MM.1S (cell line): ENCODE measurements around the gene HPS4.

Experiments used
- CTCF ChIP-seq: fragments of 300-600 bp; sonication (generic); IDR thresholded peaks from 2 replicates; pipeline ENCODE4 v1.5.1; 2016; ENCODE audit warnings: antibody characterized with exemption, low read length, mixed read lengths
- EZH2 ChIP-seq: fragments of 300-600 bp; sonication (generic); optimal IDR thresholded peaks from 2 replicates; pipeline ENCODE3; 2017; ENCODE audit warnings: low read depth, mild to moderate bottlenecking, antibody characterized with exemption, low read length, mixed read lengths
- EZH2phosphoT487 ChIP-seq: fragments of 300-600 bp; sonication (generic); IDR thresholded peaks from 2 replicates; pipeline ENCODE4 v1.6.1; 2018; ENCODE audit warnings: antibody characterized with exemption, low read length

GRCh38 chr22:26418620-26419019 is 65.0 kb downstream of the HPS4 start:
- TF ChIP-seq CTCF (no peak), EZH2 (no peak), EZH2phosphoT487 (no peak)
